Naive thymus-derived CD8-positive, alpha-beta T cell (primary cell): Measurements from ENCODE around the gene BRD1. TPM values are rescaled to one million over a fixed set of nuclear protein-coding genes. Genes with fewer than 3 reads are reported as not detected.

Source experiments
- ATAC-seq, 2 donors: fragments of 150-1000 bp; cut with Tn5 transposase in 1 of 2; sonication (Bioruptor Pico), chemical (Tn5 transposase) in 1 of 2; 1 replicate in 1 of 2; 2 replicates in 1 of 2; pipeline ENCODE4 v1.10.0; 2021; ENCODE audit warnings: mild to moderate bottlenecking in 2 of 2, moderate library complexity in 2 of 2
- POLR2A ChIA-PET: fragments of 350-600 bp; sonication (Branson Sonifier 250); formaldehyde crosslinking; loops from one replicate; lab custom pipeline; 2021; ENCODE audit warnings: antibody characterized with exemption; lab: Charles Lee
- DNase-seq, 10 donors: peaks; one replicate each; pipeline versions ENCODE4 v3.0.0 to v3.0.0-alpha.2; 2020 to 2022
- H3K27ac Mint-ChIP-seq, 10 donors: one replicate each; pipeline ENCODE4 v1.8.0; 2020 to 2022; ENCODE audit warnings: mild to moderate bottlenecking in 10 of 10, mixed read lengths in 10 of 10, moderate library complexity in 4 of 10, inconsistent platforms in 1 of 10
- H3K27me3 Mint-ChIP-seq, 5 donors: one replicate each; pipeline ENCODE4 v1.8.0; 2021 to 2022; ENCODE audit warnings: mixed read lengths in 5 of 5
- H3K36me3 Mint-ChIP-seq, 3 donors: one replicate each; pipeline ENCODE4 v1.8.0; 2020 to 2022; ENCODE audit warnings: mixed read lengths in 3 of 3, mild to moderate bottlenecking in 2 of 3, inconsistent platforms in 1 of 3
- H3K4me1 Mint-ChIP-seq, 4 donors: one replicate each; pipeline ENCODE4 v1.8.0; 2021 to 2022; ENCODE audit warnings: mixed read lengths in 4 of 4
- H3K4me3 Mint-ChIP-seq, 10 donors: one replicate each; pipeline ENCODE4 v1.8.0; 2020 to 2022; ENCODE audit warnings: mild to moderate bottlenecking in 10 of 10, mixed read lengths in 10 of 10, moderate library complexity in 6 of 10, inconsistent platforms in 1 of 10
- H3K9me3 Mint-ChIP-seq, 9 donors: one replicate each; pipeline ENCODE4 v1.8.0; 2020 to 2022; ENCODE audit warnings: mixed read lengths in 9 of 9, mild to moderate bottlenecking in 3 of 9, inconsistent platforms in 1 of 9, moderate library complexity in 1 of 9
- polyA plus RNA-seq, 3 donors: library from polyadenylated mRNA; unstranded; fragments of 300-500 nt; fragmentation: Illumina TruSeq; gene quantifications; one replicate each; pipeline ENCODE4 v1.2.3, GENCODE V29; 2021
- total RNA-seq, 8 experiments: library from RNA in 2 of 8; stranded (reverse) in 2 of 8; gene quantifications; one replicate each; pipeline ENCODE4 v1.2.3 and lab custom pipeline; 2021 to 2026

Gene BRD1
- total and polyA plus RNA-seq, 5 experiments from 2014 or later, result 1.9 to 86.8 (median 3.7) TPM

- POLR2A ChIA-PET, result interaction anchor here (2.0 kb wide), 1 partner anchor 10 kb away, joined by 5 read pairs; no protein-coding TSS in a partner anchor
- no peak for DNase-seq
- H3K27ac Mint-ChIP-seq, result no peak overlapping the region
- H3K27me3 Mint-ChIP-seq, result peaks cover 0 to 5% (median 0%) of the 10 kb centered on the region in 5 donors
- H3K9me3 Mint-ChIP-seq, result no peaks in the 10 kb centered on the region
- ATAC-seq, result no peak
- peaks cover 2 to 13% (median 7%) of the 10 kb centered on the region in 4 donors for H3K4me1 Mint-ChIP-seq
- H3K4me3 Mint-ChIP-seq, result no peak overlapping the region
- H3K36me3 Mint-ChIP-seq, result no peaks in the 10 kb centered on the region
Observed at GRCh38 chr22:49845241-49845640, 17.6 kb upstream of the BRD1 start.

- ATAC-seq (peak; percentile 93 to 97), DNase-seq (peak; percentile 67 to 94 (median 92))
- Mint-ChIP-seq H3K27me3 (no peaks in the 10 kb centered on the region), H3K4me1 (peaks cover 16 to 31% (median 26%) of the 10 kb centered on the region in 4 donors), H3K9me3 (no peaks in the 10 kb centered on the region), H3K4me3 (peak overlapping the region; percentile 76 to 87 (median 82)), H3K27ac (peak overlapping the region; percentile 88 to 99 (median 94)), H3K36me3 (no peaks in the 10 kb centered on the region)
- POLR2A ChIA-PET, result interaction anchor here (0.6 to 3.6 kb wide), 14 partner anchors 9 to 512 kb away, joined by 3 to 22 read pairs (median 4); partner anchors contain the start of gene BRD1
Observed at GRCh38 chr22:49838771-49839717, 11.4 kb upstream of the BRD1 start.

GRCh38 chr22:49833340-49834007 is 5.8 kb upstream of the BRD1 start:
- ATAC-seq (no peak), DNase-seq (no peak)
- Mint-ChIP-seq H3K4me3 (no peak overlapping the region), H3K9me3 (no peaks in the 10 kb centered on the region), H3K36me3 (no peaks in the 10 kb centered on the region), H3K27ac (peak overlapping the region in 2 of 10 donors; percentile 9 to 41), H3K27me3 (no peaks in the 10 kb centered on the region), H3K4me1 (peaks cover 12 to 24% (median 20%) of the 10 kb centered on the region in 4 donors)
- POLR2A ChIA-PET, result no interaction called here

GRCh38 chr22:49829044-49829853 is 1.6 kb upstream of the BRD1 start:
- peaks cover 18 to 35% (median 32%) of the 10 kb centered on the region in 4 donors for H3K4me1 Mint-ChIP-seq
- H3K27ac Mint-ChIP-seq, result peak overlapping the region; percentile 52 to 95 (median 84)
- no peaks in the 10 kb centered on the region for H3K27me3 Mint-ChIP-seq
- peak overlapping the region; percentile 44 to 81 (median 70) for H3K4me3 Mint-ChIP-seq
- ATAC-seq (no peak), DNase-seq (no peak)
- no peaks in the 10 kb centered on the region for H3K9me3 Mint-ChIP-seq
- H3K36me3 Mint-ChIP-seq, result peaks cover 0 to 7% (median 2%) of the 10 kb centered on the region in 3 donors
- POLR2A ChIA-PET, result interaction anchor here (0.7 to 2.4 kb wide), 4 partner anchors 9 to 674 kb away, joined by 3 to 18 read pairs (median 3); no protein-coding TSS in a partner anchor

GRCh38 chr22:49828599-49828965 is 909 bp upstream of the BRD1 start:
- H3K9me3 Mint-ChIP-seq, result no peaks in the 10 kb centered on the region
- peak overlapping the region; percentile 39 to 80 (median 66) for H3K4me3 Mint-ChIP-seq
- no peaks in the 10 kb centered on the region for H3K27me3 Mint-ChIP-seq
- DNase-seq (no peak), ATAC-seq (no peak)
- peaks cover 24 to 42% (median 39%) of the 10 kb centered on the region in 4 donors for H3K4me1 Mint-ChIP-seq
- POLR2A ChIA-PET, result interaction anchor here (0.7 to 2.4 kb wide), 5 partner anchors 10 to 675 kb away, joined by 3 to 18 read pairs (median 3); no protein-coding TSS in a partner anchor
- peak overlapping the region in 9 of 10 donors; percentile 27 to 95 (median 84) for H3K27ac Mint-ChIP-seq
- H3K36me3 Mint-ChIP-seq, result peaks cover 6 to 14% (median 6%) of the 10 kb centered on the region in 3 donors

- Mint-ChIP-seq H3K4me1 (peaks cover 26 to 49% (median 45%) of the 10 kb centered on the region in 4 donors), H3K27ac (peak overlapping the region in 2 of 10 donors; percentile 29 to 56), H3K27me3 (no peaks in the 10 kb centered on the region), H3K36me3 (peaks cover 8 to 26% (median 11%) of the 10 kb centered on the region in 3 donors), H3K9me3 (no peaks in the 10 kb centered on the region), H3K4me3 (peak overlapping the region in 4 of 10 donors; percentile 52 to 87 (median 71))
- POLR2A ChIA-PET, result interaction anchor here (2.3 to 2.6 kb wide), 4 partner anchors 11 to 38 kb away, joined by 14 to 18 read pairs (median 15); no protein-coding TSS in a partner anchor
- ATAC-seq, result peak; percentile 19 to 25
- no peak for DNase-seq
Observed at GRCh38 chr22:49827271-49827852, 311 bp downstream of the BRD1 start.

- peaks cover 8 to 32% (median 14%) of the 10 kb centered on the region in 3 donors for H3K36me3 Mint-ChIP-seq
- H3K4me3 Mint-ChIP-seq, result peak overlapping the region; percentile 86 to 96 (median 93)
- ATAC-seq (peak; percentile 16 to 30), DNase-seq (peak in 8 of 10 donors; percentile 15 to 55 (median 42))
- POLR2A ChIA-PET, result interaction anchor here (0.8 to 2.6 kb wide), 10 partner anchors 11 to 186 kb away, joined by 3 to 16 read pairs (median 4); partner anchors contain the start of genes ALG12, CRELD2 and IL17REL
- peak overlapping the region; percentile 80 to 97 (median 96) for H3K27ac Mint-ChIP-seq
- H3K4me1 Mint-ChIP-seq, result peaks cover 26 to 55% (median 47%) of the 10 kb centered on the region in 4 donors
- no peaks in the 10 kb centered on the region for H3K27me3 Mint-ChIP-seq
- no peaks in the 10 kb centered on the region for H3K9me3 Mint-ChIP-seq
Observed at GRCh38 chr22:49826603-49827270, 936 bp downstream of the BRD1 start.

- Mint-ChIP-seq H3K27ac (peak overlapping the region; percentile 91 to 97 (median 96)), H3K9me3 (no peaks in the 10 kb centered on the region), H3K36me3 (peaks cover 8 to 38% (median 14%) of the 10 kb centered on the region in 3 donors), H3K4me3 (peak overlapping the region; percentile 86 to 96 (median 93)), H3K27me3 (no peaks in the 10 kb centered on the region), H3K4me1 (peaks cover 28 to 61% (median 50%) of the 10 kb centered on the region in 4 donors)
- peak; percentile 68 to 84 for ATAC-seq
- peak; percentile 49 to 84 (median 70) for DNase-seq
- POLR2A ChIA-PET, result interaction anchor here (0.8 to 2.6 kb wide), 10 partner anchors 12 to 187 kb away, joined by 3 to 16 read pairs (median 4); partner anchors contain the start of genes ALG12, CRELD2 and IL17REL
Observed at GRCh38 chr22:49825944-49826602, 1.6 kb downstream of the BRD1 start.

GRCh38 chr22:49825436-49825835 is 2.2 kb downstream of the BRD1 start:
- Mint-ChIP-seq H3K4me3 (peak overlapping the region; percentile 86 to 96 (median 93)), H3K4me1 (peaks cover 32 to 67% (median 55%) of the 10 kb centered on the region in 4 donors), H3K27ac (peak overlapping the region; percentile 91 to 97 (median 96)), H3K36me3 (peaks cover 8 to 45% (median 14%) of the 10 kb centered on the region in 3 donors), H3K9me3 (no peaks in the 10 kb centered on the region), H3K27me3 (no peaks in the 10 kb centered on the region)
- ATAC-seq (no peak), DNase-seq (no peak)
- POLR2A ChIA-PET, result interaction anchor here (0.9 to 2.6 kb wide), 8 partner anchors 13 to 187 kb away, joined by 3 to 16 read pairs (median 4); partner anchors contain the start of gene IL17REL

GRCh38 chr22:49824936-49825335 is 2.7 kb downstream of the BRD1 start:
- H3K36me3 Mint-ChIP-seq, result peaks cover 8 to 50% (median 14%) of the 10 kb centered on the region in 3 donors
- H3K27me3 Mint-ChIP-seq, result no peaks in the 10 kb centered on the region
- H3K4me3 Mint-ChIP-seq, result peak overlapping the region; percentile 86 to 96 (median 93)
- DNase-seq (no peak), ATAC-seq (no peak)
- no peaks in the 10 kb centered on the region for H3K9me3 Mint-ChIP-seq
- H3K4me1 Mint-ChIP-seq, result peaks cover 36 to 70% (median 57%) of the 10 kb centered on the region in 4 donors
- H3K27ac Mint-ChIP-seq, result peak overlapping the region; percentile 38 to 97 (median 72)
- POLR2A ChIA-PET, result interaction anchor here (1.3 to 2.6 kb wide), 4 partner anchors 13 to 36 kb away, joined by 4 to 16 read pairs (median 14); no protein-coding TSS in a partner anchor
